ENCODE measurements around the gene KSR1.

DNA sequence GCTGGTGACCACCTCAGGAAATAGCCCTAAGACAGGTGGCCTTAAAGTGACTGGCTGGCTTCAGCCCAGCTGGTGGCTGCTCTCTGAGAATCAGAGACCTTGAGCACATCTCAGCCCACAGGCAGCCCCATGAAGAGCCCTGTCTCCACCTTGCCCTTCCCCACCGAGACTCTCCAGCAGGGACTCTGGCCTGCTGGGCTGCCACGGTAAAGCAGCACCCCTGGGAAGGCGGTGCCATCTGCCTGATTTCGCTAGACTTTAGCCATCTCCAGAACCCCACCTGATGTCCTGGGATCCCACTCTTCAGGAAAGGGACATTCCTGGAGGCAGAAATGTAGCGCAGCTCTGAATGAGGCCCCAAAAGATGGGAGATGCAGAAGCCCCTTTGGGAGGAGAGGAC is 129.5 kb downstream of the KSR1 start:
- TF ChIP-seq, protein P1, sequence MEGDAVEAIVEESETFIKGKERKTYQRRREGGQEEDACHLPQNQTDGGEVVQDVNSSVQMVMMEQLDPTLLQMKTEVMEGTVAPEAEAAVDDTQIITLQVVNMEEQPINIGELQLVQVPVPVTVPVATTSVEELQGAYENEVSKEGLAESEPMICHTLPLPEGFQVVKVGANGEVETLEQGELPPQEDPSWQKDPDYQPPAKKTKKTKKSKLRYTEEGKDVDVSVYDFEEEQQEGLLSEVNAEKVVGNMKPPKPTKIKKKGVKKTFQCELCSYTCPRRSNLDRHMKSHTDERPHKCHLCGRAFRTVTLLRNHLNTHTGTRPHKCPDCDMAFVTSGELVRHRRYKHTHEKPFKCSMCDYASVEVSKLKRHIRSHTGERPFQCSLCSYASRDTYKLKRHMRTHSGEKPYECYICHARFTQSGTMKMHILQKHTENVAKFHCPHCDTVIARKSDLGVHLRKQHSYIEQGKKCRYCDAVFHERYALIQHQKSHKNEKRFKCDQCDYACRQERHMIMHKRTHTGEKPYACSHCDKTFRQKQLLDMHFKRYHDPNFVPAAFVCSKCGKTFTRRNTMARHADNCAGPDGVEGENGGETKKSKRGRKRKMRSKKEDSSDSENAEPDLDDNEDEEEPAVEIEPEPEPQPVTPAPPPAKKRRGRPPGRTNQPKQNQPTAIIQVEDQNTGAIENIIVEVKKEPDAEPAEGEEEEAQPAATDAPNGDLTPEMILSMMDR (IDR thresholded peaks at IDR 0.05) = no peak
- TF ChIP-seq SIN3A (IDR thresholded peaks at IDR 0.05; ENCODE audit: borderline replicate concordance, insufficient read depth, low read depth, low read length) = no peak
- no peak for TF ChIP-seq POLR2AphosphoS5 (IDR thresholded peaks at IDR 0.05; ENCODE audit: low read depth, low read length)

Data from Panc1 (cell line).